Measurements from ENCODE around the gene ADAMTS2. TPM values are rescaled to one million over a fixed set of nuclear protein-coding genes. Genes with fewer than 3 reads are reported as not detected.
A peak's percentile ranks its signal among the peaks of the same experiment; 100 is the strongest.

ADAMTS2 gene
- total RNA-seq, 1 donor from 2014 or later, result 29.7 TPM

DNA sequence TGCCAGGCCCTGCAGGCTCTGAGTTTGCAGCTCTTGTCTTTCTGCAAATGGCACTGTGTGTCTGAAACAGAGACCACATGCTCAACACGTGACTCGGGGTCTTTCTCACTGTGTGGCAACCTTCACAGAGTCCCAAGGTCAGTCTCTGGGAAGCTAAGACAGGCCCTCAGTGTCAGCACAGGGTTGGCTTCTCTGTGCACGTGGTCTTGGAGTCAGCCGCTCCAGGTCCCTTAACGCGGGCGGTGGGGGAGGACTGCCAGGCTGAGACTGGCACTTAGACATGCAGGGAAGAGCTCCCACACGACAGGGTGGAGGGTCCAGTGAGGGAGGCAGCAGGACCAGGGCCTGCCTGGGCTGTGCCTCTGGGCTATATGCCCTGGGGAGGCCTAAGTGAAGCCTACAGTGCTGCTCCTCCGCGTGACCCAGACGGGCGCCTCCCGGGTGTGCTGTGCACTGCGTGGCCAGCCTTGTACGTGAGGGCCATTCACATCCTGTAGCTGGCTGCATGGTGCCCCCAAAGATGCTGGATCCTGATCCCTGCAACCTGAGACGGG is 76.8 kb downstream of the ADAMTS2 start:
- Histone ChIP-seq H3K9me3 (ENCODE audit: control insufficient read depth in 3 of 3, low read length in 3 of 3) (no peaks in the 10 kb centered on the region), H3K4me3 (ENCODE audit: low read length in 3 of 3) (no peak overlapping the region), H3K27ac (ENCODE audit: low read depth, low read length) (peak overlapping the region; percentile 23), H3K36me3 (ENCODE audit: control insufficient read depth in 3 of 3, insufficient read depth in 3 of 3, low read length in 3 of 3) (no peaks in the 10 kb centered on the region), H3K9ac (ENCODE audit: low read depth in 1 of 3, low read length in 3 of 3) (no peak overlapping the region), H3K27me3 (ENCODE audit: control insufficient read depth in 3 of 3, insufficient read depth in 3 of 3, low read length in 3 of 3) (peaks cover 0 to 1% (median 0%) of the 10 kb centered on the region in 3 donors), H3K4me1 (ENCODE audit: control insufficient read depth in 3 of 3, insufficient read depth in 3 of 3, low read length in 3 of 3) (peaks cover 57 to 76% (median 66%) of the 10 kb centered on the region in 3 donors)

DNA sequence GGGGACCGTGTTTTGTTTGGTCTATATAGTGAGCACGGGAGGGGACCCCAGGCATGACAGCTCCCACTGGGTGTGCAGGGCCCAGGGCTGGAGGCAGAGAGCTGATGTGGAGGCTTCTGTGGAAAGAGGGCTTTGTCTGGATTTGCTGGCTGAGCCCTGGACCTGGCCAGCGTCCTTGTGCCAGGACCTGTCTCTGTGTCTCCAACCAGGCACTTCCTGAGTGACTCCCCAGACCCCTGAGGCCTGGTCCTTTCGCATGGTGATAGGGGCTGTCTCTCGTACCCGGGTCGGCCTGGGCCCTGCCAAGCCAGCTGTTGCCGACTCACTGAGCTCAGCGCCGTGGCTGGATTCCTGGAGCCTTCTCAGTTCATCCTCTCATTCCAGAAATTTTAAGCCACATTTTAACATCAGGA is 77.6 kb downstream of the ADAMTS2 start:
- Histone ChIP-seq H3K4me3 (ENCODE audit: low read length in 3 of 3) (no peak overlapping the region), H3K27ac (ENCODE audit: low read depth, low read length) (peak overlapping the region; percentile 23), H3K9me3 (ENCODE audit: control insufficient read depth in 3 of 3, low read length in 3 of 3) (no peaks in the 10 kb centered on the region), H3K27me3 (ENCODE audit: control insufficient read depth in 3 of 3, insufficient read depth in 3 of 3, low read length in 3 of 3) (no peaks in the 10 kb centered on the region), H3K36me3 (ENCODE audit: control insufficient read depth in 3 of 3, insufficient read depth in 3 of 3, low read length in 3 of 3) (no peaks in the 10 kb centered on the region), H3K9ac (ENCODE audit: low read depth in 1 of 3, low read length in 3 of 3) (peak overlapping the region in 1 of 3 donors; percentile 33), H3K4me1 (ENCODE audit: control insufficient read depth in 3 of 3, insufficient read depth in 3 of 3, low read length in 3 of 3) (peaks cover 54 to 70% (median 63%) of the 10 kb centered on the region in 3 donors)

GRCh38 chr5:179267071-179267670 is 78.1 kb downstream of the ADAMTS2 start:
- Histone ChIP-seq H3K27ac (ENCODE audit: low read depth, low read length) (peak overlapping the region; percentile 23), H3K4me3 (ENCODE audit: low read length in 3 of 3) (no peak overlapping the region), H3K36me3 (ENCODE audit: control insufficient read depth in 3 of 3, insufficient read depth in 3 of 3, low read length in 3 of 3) (no peaks in the 10 kb centered on the region), H3K4me1 (ENCODE audit: control insufficient read depth in 3 of 3, insufficient read depth in 3 of 3, low read length in 3 of 3) (peaks cover 54 to 65% (median 58%) of the 10 kb centered on the region in 3 donors), H3K27me3 (ENCODE audit: control insufficient read depth in 3 of 3, insufficient read depth in 3 of 3, low read length in 3 of 3) (no peaks in the 10 kb centered on the region), H3K9ac (ENCODE audit: low read depth in 1 of 3, low read length in 3 of 3) (peak overlapping the region in 1 of 3 donors; percentile 33), H3K9me3 (ENCODE audit: control insufficient read depth in 3 of 3, low read length in 3 of 3) (no peaks in the 10 kb centered on the region)

- H3K27ac ChIP-seq (ENCODE audit: low read depth, low read length), result peak overlapping the region; percentile 84
- no peaks in the 10 kb centered on the region for H3K27me3 ChIP-seq (ENCODE audit: control insufficient read depth in 3 of 3, insufficient read depth in 3 of 3, low read length in 3 of 3)
- peak overlapping the region in 1 of 3 donors; percentile 41 for H3K4me3 ChIP-seq (ENCODE audit: low read length in 3 of 3)
- no peaks in the 10 kb centered on the region for H3K36me3 ChIP-seq (ENCODE audit: control insufficient read depth in 3 of 3, insufficient read depth in 3 of 3, low read length in 3 of 3)
- H3K9ac ChIP-seq (ENCODE audit: low read depth in 1 of 3, low read length in 3 of 3), result peak overlapping the region in 1 of 3 donors; percentile 70
- peaks cover 54 to 62% (median 57%) of the 10 kb centered on the region in 3 donors for H3K4me1 ChIP-seq (ENCODE audit: control insufficient read depth in 3 of 3, insufficient read depth in 3 of 3, low read length in 3 of 3)
- H3K9me3 ChIP-seq (ENCODE audit: control insufficient read depth in 3 of 3, low read length in 3 of 3), result no peaks in the 10 kb centered on the region
Measured at GRCh38 chr5:179266291-179267070, 78.8 kb downstream of the ADAMTS2 start.

GRCh38 chr5:179265514-179266290 is 79.6 kb downstream of the ADAMTS2 start:
- no peaks in the 10 kb centered on the region for H3K36me3 ChIP-seq (ENCODE audit: control insufficient read depth in 3 of 3, insufficient read depth in 3 of 3, low read length in 3 of 3)
- H3K27me3 ChIP-seq (ENCODE audit: control insufficient read depth in 3 of 3, insufficient read depth in 3 of 3, low read length in 3 of 3), result no peaks in the 10 kb centered on the region
- H3K9ac ChIP-seq (ENCODE audit: low read depth in 1 of 3, low read length in 3 of 3), result peak overlapping the region in 2 of 3 donors; percentile 62 to 74
- H3K27ac ChIP-seq (ENCODE audit: low read depth, low read length), result peak overlapping the region; percentile 84
- peaks cover 48 to 54% (median 53%) of the 10 kb centered on the region in 3 donors for H3K4me1 ChIP-seq (ENCODE audit: control insufficient read depth in 3 of 3, insufficient read depth in 3 of 3, low read length in 3 of 3)
- H3K9me3 ChIP-seq (ENCODE audit: control insufficient read depth in 3 of 3, low read length in 3 of 3), result no peaks in the 10 kb centered on the region
- peak overlapping the region; percentile 6 to 41 (median 32) for H3K4me3 ChIP-seq (ENCODE audit: low read length in 3 of 3)

DNA sequence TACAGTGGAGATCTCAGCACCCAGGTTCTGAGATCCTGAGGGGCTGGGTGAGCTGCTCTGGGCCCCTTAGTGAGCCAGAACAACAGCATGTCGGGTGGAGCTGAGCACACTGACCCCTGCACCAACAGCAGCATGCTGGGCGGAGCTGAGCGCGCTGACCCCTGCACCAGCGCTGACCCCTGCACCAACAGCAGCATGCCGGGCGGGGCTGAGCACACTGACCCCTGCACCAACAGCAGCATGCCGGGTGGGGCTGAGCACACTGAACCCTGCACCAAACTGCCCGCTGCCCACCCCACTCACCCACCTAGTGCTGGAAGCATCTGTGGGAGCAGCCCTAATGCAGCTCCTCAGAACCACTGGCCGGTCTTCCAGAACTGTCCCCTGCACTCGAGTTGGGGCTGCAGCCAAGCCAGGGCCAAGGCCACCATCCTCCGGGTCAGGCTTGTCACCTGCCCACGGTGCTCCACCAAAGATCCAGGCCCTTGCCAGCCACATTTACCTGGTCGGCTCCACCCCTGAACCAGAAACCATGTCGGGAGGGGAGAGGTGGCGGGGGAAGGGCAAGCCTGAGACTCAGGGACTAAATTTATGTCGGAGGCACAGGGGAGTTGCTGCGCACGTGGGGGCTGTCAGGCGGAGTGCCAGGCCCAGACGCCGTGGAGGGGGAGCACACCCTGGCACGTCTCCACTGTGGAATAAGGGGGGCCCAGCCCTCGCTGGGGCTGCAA is 80.3 kb downstream of the ADAMTS2 start:
- no peaks in the 10 kb centered on the region for H3K27me3 ChIP-seq (ENCODE audit: control insufficient read depth in 3 of 3, insufficient read depth in 3 of 3, low read length in 3 of 3)
- H3K4me1 ChIP-seq (ENCODE audit: control insufficient read depth in 3 of 3, insufficient read depth in 3 of 3, low read length in 3 of 3), result peaks cover 44 to 46% (median 46%) of the 10 kb centered on the region in 3 donors
- peak overlapping the region in 2 of 3 donors; percentile 32 to 52 for H3K4me3 ChIP-seq (ENCODE audit: low read length in 3 of 3)
- peak overlapping the region in 2 of 3 donors; percentile 62 to 74 for H3K9ac ChIP-seq (ENCODE audit: low read depth in 1 of 3, low read length in 3 of 3)
- H3K9me3 ChIP-seq (ENCODE audit: control insufficient read depth in 3 of 3, low read length in 3 of 3), result no peaks in the 10 kb centered on the region
- H3K36me3 ChIP-seq (ENCODE audit: control insufficient read depth in 3 of 3, insufficient read depth in 3 of 3, low read length in 3 of 3), result no peaks in the 10 kb centered on the region
- peak overlapping the region; percentile 64 for H3K27ac ChIP-seq (ENCODE audit: low read depth, low read length)

GRCh38 chr5:179264053-179264782 is 81.0 kb downstream of the ADAMTS2 start:
- no peaks in the 10 kb centered on the region for H3K9me3 ChIP-seq (ENCODE audit: control insufficient read depth in 3 of 3, low read length in 3 of 3)
- H3K27ac ChIP-seq (ENCODE audit: low read depth, low read length), result no peak overlapping the region
- H3K4me1 ChIP-seq (ENCODE audit: control insufficient read depth in 3 of 3, insufficient read depth in 3 of 3, low read length in 3 of 3), result peaks cover 44 to 47% (median 46%) of the 10 kb centered on the region in 3 donors
- no peak overlapping the region for H3K4me3 ChIP-seq (ENCODE audit: low read length in 3 of 3)
- H3K27me3 ChIP-seq (ENCODE audit: control insufficient read depth in 3 of 3, insufficient read depth in 3 of 3, low read length in 3 of 3), result no peaks in the 10 kb centered on the region
- peak overlapping the region in 1 of 3 donors; percentile 16 for H3K9ac ChIP-seq (ENCODE audit: low read depth in 1 of 3, low read length in 3 of 3)
- no peaks in the 10 kb centered on the region for H3K36me3 ChIP-seq (ENCODE audit: control insufficient read depth in 3 of 3, insufficient read depth in 3 of 3, low read length in 3 of 3)

GRCh38 chr5:179263391-179264052 is 81.7 kb downstream of the ADAMTS2 start:
- peaks cover 39 to 51% (median 49%) of the 10 kb centered on the region in 3 donors for H3K4me1 ChIP-seq (ENCODE audit: control insufficient read depth in 3 of 3, insufficient read depth in 3 of 3, low read length in 3 of 3)
- no peak overlapping the region for H3K27ac ChIP-seq (ENCODE audit: low read depth, low read length)
- H3K36me3 ChIP-seq (ENCODE audit: control insufficient read depth in 3 of 3, insufficient read depth in 3 of 3, low read length in 3 of 3), result no peaks in the 10 kb centered on the region
- H3K9me3 ChIP-seq (ENCODE audit: control insufficient read depth in 3 of 3, low read length in 3 of 3), result no peaks in the 10 kb centered on the region
- no peak overlapping the region for H3K9ac ChIP-seq (ENCODE audit: low read depth in 1 of 3, low read length in 3 of 3)
- no peak overlapping the region for H3K4me3 ChIP-seq (ENCODE audit: low read length in 3 of 3)
- H3K27me3 ChIP-seq (ENCODE audit: control insufficient read depth in 3 of 3, insufficient read depth in 3 of 3, low read length in 3 of 3), result no peaks in the 10 kb centered on the region

All from skeletal muscle tissue (tissue), 4 donors.